GM23338 (cell line): ENCODE measurements around the gene LTBP2.

Source experiments
- CREB1 ChIP-seq: fragments of 250-450 bp; sonication (Bioruptor Pico); IDR thresholded peaks from 2 replicates; pipeline ENCODE4 v1.5.0; 2020; ENCODE audit warnings: low read depth, mild to moderate bottlenecking, moderate library complexity
- CTCF ChIP-seq, 2 experiments: fragments of 200-600 bp in 1 of 2; sonication (generic) in 1 of 2; conservative IDR thresholded peaks; 2 replicates each; pipeline versions ENCODE4 v1.5.1 to v1.6.1; 2016 to 2017; ENCODE audit warnings: antibody characterized with exemption in 2 of 2, low read depth in 2 of 2, mild to moderate bottlenecking in 2 of 2, moderate library complexity in 1 of 2
- EZH2 ChIP-seq: fragments of 200-600 bp; sonication (generic); IDR thresholded peaks from one replicate; pipeline ENCODE4 v1.8.0; 2017; ENCODE audit warnings: antibody characterized with exemption, mild to moderate bottlenecking, low read depth; ENCODE audit not compliant: unreplicated experiment
- EZH2phosphoT487 ChIP-seq: fragments of 200-600 bp; sonication (generic); IDR thresholded peaks from one replicate; pipeline ENCODE4 v1.8.1; 2018; ENCODE audit warnings: antibody characterized with exemption; ENCODE audit not compliant: unreplicated experiment
- JUNB ChIP-seq: IDR thresholded peaks from one replicate; pipeline ENCODE4 v1.6.1; 2016; ENCODE audit warnings: antibody characterized with exemption; ENCODE audit not compliant: unreplicated experiment
- NANOG ChIP-seq: IDR thresholded peaks from 2 replicates; pipeline ENCODE4 v1.6.1; 2016; ENCODE audit warnings: antibody characterized with exemption, borderline replicate concordance
- POLR2AphosphoS5 ChIP-seq: IDR thresholded peaks from 2 replicates; pipeline ENCODE4 v1.6.1; 2016; ENCODE audit warnings: antibody characterized with exemption, low read depth
- STAT1 ChIP-seq: IDR thresholded peaks from one replicate; pipeline ENCODE4 v1.6.1; 2016; ENCODE audit warnings: antibody characterized with exemption; ENCODE audit not compliant: unreplicated experiment
- ZNF331 ChIP-seq: fragments of 250-450 bp; sonication (Bioruptor Pico); IDR thresholded peaks from 2 replicates; pipeline ENCODE4 v1.5.0; 2020; ENCODE audit warnings: low read depth, mild to moderate bottlenecking, moderate library complexity
- ZNF462 ChIP-seq: fragments of 250-450 bp; sonication (Bioruptor Pico); IDR thresholded peaks from 2 replicates; pipeline ENCODE4 v1.5.0; 2020; ENCODE audit warnings: mild to moderate bottlenecking, moderate library complexity
- TF ChIP-seq, protein P1 (sequence below): IDR thresholded peaks from one replicate; pipeline ENCODE4 v1.6.1; 2018; ENCODE audit warnings: antibody characterized with exemption; ENCODE audit not compliant: unreplicated experiment
- TF ChIP-seq, protein P2 (sequence below): IDR thresholded peaks from 2 replicates; pipeline ENCODE4 v1.6.1; 2016; ENCODE audit warnings: antibody characterized with exemption

DNA sequence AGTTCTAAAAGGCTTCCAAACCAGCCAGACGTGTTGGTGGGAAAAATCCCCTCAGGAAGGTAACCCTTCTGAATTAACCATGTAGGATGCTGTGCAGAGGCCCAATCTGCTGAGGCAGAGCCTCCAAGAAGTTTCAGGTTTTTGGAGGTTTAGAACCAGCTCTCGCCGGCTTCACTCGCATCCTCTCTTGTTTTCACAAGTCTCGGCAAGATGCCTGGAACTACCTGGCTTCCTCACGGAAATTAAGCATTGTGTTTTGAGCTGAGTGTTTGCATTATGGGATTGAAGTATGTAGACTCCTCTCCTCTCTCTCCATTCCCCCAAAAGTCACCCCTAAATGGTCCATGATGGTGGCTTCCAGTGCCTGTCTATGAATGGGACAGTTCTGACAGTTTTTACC lies 20.6 kb downstream of the LTBP2 start:
- TF ChIP-seq EZH2 (no peak), STAT1 (no peak), CTCF (conservative IDR thresholded peaks at IDR 0.05; ENCODE audit: low read depth in 2 of 2) (no peak), EZH2phosphoT487 (no peak), POLR2AphosphoS5 (no peak), NANOG (no peak), JUNB (no peak), CREB1 (CRISPR knock-in tag) (no peak), ZNF462 (no peak), ZNF331 (CRISPR knock-in tag) (no peak)
- TF ChIP-seq, protein P1, sequence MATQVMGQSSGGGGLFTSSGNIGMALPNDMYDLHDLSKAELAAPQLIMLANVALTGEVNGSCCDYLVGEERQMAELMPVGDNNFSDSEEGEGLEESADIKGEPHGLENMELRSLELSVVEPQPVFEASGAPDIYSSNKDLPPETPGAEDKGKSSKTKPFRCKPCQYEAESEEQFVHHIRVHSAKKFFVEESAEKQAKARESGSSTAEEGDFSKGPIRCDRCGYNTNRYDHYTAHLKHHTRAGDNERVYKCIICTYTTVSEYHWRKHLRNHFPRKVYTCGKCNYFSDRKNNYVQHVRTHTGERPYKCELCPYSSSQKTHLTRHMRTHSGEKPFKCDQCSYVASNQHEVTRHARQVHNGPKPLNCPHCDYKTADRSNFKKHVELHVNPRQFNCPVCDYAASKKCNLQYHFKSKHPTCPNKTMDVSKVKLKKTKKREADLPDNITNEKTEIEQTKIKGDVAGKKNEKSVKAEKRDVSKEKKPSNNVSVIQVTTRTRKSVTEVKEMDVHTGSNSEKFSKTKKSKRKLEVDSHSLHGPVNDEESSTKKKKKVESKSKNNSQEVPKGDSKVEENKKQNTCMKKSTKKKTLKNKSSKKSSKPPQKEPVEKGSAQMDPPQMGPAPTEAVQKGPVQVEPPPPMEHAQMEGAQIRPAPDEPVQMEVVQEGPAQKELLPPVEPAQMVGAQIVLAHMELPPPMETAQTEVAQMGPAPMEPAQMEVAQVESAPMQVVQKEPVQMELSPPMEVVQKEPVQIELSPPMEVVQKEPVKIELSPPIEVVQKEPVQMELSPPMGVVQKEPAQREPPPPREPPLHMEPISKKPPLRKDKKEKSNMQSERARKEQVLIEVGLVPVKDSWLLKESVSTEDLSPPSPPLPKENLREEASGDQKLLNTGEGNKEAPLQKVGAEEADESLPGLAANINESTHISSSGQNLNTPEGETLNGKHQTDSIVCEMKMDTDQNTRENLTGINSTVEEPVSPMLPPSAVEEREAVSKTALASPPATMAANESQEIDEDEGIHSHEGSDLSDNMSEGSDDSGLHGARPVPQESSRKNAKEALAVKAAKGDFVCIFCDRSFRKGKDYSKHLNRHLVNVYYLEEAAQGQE, result no peak
- TF ChIP-seq, protein P2, sequence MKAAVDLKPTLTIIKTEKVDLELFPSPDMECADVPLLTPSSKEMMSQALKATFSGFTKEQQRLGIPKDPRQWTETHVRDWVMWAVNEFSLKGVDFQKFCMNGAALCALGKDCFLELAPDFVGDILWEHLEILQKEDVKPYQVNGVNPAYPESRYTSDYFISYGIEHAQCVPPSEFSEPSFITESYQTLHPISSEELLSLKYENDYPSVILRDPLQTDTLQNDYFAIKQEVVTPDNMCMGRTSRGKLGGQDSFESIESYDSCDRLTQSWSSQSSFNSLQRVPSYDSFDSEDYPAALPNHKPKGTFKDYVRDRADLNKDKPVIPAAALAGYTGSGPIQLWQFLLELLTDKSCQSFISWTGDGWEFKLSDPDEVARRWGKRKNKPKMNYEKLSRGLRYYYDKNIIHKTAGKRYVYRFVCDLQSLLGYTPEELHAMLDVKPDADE, result no peak
